AG09309 (cell line): Measurements from ENCODE around the gene BORCS6.
A peak's percentile ranks its signal among the peaks of the same experiment; 100 is the strongest.

ENCODE experiments used
- DNase-seq: peaks from one replicate; pipeline ENCODE4 v3.0.0-alpha.2; 2010; ENCODE audit warnings: low read depth
- H3K4me3 ChIP-seq: 2 replicates; pipeline ENCODE4 v1.5.1; 2011; ENCODE audit warnings: mild to moderate bottlenecking, low read depth, low read length, moderate library complexity; ENCODE audit not compliant: control insufficient read depth
- CTCF ChIP-seq: IDR thresholded peaks from 2 replicates; pipeline ENCODE4 v1.5.1; 2011; ENCODE audit warnings: mild to moderate bottlenecking, low read depth, low read length, inconsistent platforms; ENCODE audit not compliant: insufficient read depth, control insufficient read depth; ENCODE audit errors: missing control alignments

Gene BORCS6

GRCh38 chr17:8227238-8227581 is 37.2 kb upstream of the BORCS6 start:
- H3K4me3 ChIP-seq, result peak overlapping the region; percentile 23
- no peak for TF ChIP-seq CTCF
- no peak for DNase-seq

DNA sequence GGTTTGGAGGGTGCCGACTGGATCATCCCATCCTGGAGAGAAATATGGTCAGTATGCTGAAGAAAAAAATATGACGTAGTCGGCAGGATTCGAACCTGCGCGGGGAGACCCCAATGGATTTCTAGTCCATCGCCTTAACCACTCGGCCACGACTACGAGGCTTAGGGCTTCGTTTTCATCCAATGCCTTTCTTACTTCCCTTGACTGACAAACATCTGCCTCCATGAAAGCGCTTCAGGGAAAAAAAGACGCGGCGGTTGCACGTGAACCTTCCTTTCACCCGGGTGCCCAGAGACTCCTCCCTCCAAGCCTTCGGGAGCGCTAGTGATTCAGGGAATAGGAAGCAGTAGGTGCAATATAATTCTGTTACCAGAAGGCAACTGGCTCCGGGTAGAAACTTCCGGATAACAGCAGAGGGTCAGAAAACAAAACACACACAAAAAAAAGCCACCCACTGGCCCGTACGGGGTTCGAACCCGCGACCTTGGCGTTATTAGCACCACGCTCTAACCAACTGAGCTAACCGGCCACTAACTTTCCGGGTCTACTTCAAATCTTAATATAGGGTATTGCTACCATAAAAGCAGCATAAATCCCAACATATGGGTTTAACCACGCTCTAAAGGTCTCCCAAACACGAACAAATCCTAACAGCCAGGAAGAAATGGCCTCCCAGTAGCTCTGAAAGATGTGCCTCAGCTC is 36.7 kb upstream of the BORCS6 start:
- TF ChIP-seq CTCF, result no peak
- DNase-seq, result peak; percentile 84
- peak overlapping the region; percentile 23 for H3K4me3 ChIP-seq

- no peak overlapping the region for H3K4me3 ChIP-seq
- no peak for TF ChIP-seq CTCF
- DNase-seq, result no peak
These were observed 36.0 kb upstream of the BORCS6 start for GRCh38 chr17:8225813-8226535.

- H3K4me3 ChIP-seq, result no peak overlapping the region
- no peak for TF ChIP-seq CTCF
- no peak for DNase-seq
These were observed 35.2 kb upstream of the BORCS6 start for GRCh38 chr17:8224891-8225812.

DNA sequence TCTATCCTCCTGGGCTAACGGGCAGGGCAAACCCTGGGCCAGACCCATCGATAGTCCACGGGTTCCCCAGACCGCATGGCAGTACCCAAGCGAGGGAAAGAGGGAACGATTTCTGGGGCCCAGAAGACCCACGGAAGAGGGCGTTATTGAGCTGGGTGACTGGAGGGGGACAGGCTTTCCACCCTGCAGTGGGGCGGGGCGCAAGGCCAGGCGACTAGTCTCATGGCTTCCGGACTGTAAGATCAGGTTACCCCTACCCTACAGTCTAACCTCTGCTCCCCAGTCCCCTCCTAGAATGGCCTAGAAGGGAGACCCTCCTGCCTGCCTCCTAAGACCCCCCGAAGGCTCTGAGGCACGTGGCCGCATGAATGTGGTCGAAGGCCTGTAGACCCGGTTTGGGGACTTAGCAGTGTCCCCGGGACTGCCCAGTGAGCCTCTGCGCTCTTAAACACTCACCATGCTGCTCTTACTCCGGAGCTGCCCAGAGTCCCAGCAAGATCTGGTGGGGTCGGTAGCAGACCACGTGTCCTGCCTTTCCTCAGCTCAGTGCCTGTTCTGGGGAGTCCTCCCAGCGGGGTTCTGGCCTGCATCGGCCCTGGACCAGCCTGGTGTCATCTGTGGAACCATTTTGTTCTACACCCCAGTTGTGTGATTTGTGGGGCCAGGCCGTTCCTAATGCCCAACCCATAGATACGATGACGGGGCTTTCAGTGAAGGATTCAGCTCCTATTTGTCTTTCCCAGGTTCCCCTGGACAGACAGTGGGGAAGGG is 33.6 kb upstream of the BORCS6 start:
- H3K4me3 ChIP-seq, result peak overlapping the region; percentile 72
- DNase-seq, result no peak
- TF ChIP-seq CTCF, result peak; percentile 19
